Right renal cortex interstitium (tissue), 3 donors: Measurements from ENCODE around the gene CDK10. TPM values are rescaled to one million over a fixed set of nuclear protein-coding genes. Genes with fewer than 3 reads are reported as not detected.
A peak's percentile ranks its signal among the peaks of the same experiment; 100 is the strongest.

Source experiments
- DNase-seq, 3 donors: peaks; one replicate each; pipeline ENCODE4 v3.0.0-alpha.2; 2013; ENCODE audit warnings: low read depth in 3 of 3, low spot score in 2 of 3
- polyA plus RNA-seq, 3 donors: library from polyadenylated mRNA; unstranded; fragments of 120-200 nt; gene quantifications; one replicate each; pipeline ENCODE4 v1.2.1, GENCODE V29; 2013; ENCODE audit not compliant: insufficient read length in 3 of 3

The CDK10 gene
- polyA plus RNA-seq, 3 donors = 79.6 to 97.3 (median 83.1) TPM

- DNase-seq = peak in 1 of 3 donors; percentile 13
Observed at GRCh38 chr16:89729863-89730593, 43.5 kb downstream of the CDK10 start.

DNA sequence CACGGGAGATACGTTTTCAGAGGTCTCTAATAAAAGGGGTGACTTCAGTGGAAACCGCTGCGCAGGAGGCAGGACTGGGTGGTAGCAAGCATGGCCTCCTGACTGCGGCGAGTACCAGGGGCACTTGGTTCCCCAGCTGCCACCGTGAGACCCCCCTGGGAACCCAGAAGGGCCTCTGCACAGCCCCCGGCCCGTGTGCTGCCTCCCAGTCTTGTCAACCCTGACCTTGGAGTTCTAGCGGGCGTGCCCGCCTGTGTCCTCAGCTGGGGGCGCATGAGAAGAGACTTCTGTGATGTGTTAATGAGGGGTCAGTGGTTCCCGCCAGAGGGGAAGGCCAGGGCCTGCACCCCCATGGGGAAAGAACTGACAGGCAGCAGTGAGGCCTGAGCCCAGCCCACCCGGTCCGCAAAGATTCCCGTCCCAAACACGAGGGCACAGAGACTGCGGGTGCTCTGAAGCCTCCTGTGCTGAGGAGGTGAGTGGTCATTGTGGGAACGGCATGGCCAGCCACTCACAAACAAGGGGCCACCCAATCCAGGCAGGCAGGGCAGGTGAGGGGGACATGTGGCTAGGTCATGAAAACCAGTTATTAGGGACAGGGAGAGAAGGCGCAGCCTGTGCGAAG lies 44.2 kb downstream of the CDK10 start:
- no peak for DNase-seq

DNA sequence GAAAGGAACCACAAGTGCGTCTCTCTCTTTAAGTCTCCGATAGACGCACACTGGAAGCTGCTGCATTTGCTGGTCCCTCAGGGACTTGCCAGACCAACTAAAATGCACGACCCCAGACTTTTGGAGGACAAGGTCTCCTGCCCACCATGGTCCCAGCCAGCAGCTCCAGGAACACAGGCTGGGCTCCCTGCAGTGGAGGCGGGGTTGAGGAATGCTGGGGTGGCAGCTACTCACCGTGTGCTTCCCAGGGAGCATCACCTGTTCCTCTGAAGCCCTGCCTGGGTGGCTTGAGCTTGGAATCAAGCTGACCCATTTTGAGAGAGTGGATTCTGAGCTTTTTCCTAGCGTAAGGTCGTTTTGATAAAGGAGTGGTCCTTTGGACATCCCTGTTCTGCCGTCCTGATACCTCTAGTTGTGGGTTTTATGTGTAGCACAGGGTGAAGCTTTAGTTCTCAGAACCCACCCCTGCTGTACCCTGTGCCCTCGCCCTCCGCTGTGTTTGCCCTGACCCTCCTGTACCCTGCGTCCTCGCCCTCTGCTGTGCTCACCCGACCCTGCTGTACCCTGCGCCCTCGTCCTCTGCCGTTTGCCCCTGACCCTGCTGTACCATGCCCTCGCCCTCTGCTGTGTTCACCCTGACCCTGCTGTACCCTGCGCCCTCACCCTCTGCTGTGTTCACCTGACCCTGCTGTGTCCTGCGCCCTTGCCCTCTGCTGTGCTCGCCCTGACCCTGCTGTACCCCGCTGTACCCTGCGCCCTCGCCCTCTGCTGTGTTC lies 45.8 kb downstream of the CDK10 start:
- no peak for DNase-seq

DNA sequence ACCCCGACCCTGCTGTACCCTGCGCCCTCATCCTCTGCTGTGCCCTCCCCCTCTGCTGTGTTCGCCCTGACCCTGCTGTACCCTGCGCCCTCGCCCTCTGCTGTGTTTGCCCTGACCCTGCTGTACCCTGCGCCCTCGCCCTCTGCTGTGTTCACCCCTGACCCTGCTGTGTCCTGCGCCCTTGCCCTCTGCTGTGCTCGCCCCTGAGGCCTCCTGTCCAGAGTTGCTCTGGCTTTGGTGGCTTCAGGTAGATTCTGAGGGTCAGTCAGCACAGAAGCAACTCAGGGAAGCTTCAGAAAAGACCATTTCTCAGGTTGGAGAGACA lies 46.4 kb downstream of the CDK10 start:
- DNase-seq = no peak

DNA sequence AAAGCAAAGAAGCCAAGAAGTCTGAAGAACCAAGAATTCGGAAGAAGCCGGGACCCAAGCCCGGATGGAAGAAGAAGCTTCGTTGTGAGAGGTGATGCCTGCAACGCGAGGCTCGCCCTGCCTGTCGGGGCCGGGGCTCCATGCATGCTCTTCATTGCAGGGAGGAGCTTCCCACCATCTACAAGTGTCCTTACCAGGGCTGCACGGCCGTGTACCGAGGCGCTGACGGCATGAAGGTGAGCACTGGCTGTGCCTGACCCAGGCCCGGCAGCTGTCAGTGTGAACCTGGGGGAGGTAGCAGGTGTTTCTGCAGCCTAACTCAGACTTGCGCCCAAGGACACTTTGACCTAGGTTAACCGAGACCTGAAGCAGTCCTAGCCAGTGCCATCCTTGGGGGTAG lies 46.8 kb downstream of the CDK10 start:
- DNase-seq = no peak

- no peak for DNase-seq
Observed at GRCh38 chr16:89733792-89734191, 47.3 kb downstream of the CDK10 start.

DNA sequence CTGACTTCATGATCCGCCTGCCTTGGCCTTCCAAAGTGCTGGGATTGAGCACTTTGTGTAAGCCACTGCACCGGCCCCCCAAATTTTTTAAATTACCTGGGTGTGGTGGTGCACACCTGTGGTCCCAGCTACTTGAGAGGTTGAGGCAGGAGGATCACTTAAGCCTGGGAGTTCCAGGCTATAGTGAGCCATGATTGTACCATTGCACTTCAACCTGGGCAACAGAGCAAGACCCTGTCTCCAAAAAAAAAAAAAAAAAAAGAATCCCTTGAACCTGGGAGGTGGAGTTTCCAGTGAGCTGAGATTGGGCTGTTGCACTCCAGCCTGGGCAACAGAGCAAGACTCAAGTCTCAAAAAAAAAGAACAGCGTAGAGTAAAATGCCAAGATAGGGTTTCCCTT lies 50.1 kb downstream of the CDK10 start:
- no peak for DNase-seq

DNA sequence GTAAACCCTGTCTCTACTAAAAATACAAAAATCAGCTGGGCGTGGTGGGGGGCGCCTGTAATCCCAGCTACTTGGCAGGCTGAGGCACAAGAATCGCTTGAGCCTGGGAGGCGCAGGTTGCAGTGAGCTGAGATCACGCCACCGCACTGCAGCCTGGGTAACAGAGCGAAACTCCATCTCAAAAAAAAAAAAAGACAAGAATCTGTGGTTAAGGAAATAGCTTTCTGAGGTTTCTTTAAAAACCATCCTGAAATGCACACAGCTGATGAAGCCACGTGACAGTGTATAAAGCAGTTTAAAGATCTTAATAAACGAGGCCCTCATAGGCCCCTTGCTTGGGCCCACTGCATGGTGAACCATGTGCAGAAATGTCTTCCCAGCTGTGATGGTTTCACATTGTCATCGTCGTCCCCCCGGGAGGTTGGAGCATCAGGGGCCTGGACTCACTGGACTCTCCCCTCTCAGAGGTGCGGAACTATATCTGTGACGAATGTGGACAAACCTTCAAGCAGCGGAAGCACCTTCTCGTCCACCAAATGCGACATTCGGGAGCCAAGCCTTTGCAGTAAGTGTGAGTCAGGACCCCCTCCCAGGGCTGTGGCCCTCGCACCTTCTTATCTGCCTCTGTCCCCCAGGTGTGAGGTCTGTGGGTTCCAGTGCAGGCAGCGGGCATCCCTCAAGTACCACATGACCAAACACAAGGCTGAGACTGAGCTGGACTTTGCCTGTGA lies 51.0 kb downstream of the CDK10 start:
- DNase-seq = no peak

DNA sequence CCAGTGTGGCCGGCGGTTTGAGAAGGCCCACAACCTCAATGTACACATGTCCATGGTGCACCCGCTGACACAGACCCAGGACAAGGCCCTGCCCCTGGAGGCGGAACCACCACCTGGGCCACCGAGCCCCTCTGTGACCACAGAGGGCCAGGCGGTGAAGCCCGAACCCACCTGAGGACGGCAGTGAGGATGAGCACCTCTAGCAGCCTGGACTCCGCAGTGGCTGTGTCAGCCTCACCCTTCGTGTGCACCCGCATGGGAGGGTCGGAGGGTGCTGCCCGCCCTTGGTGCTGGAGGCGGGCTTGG lies 51.5 kb downstream of the CDK10 start:
- DNase-seq = no peak

GRCh38 chr16:89738538-89739317 lies 52.2 kb downstream of the CDK10 start:
- no peak for DNase-seq

- no peak for DNase-seq
Observed at GRCh38 chr16:89739383-89739782, 52.9 kb downstream of the CDK10 start.

- no peak for DNase-seq
Observed at GRCh38 chr16:89741342-89742014, 55.0 kb downstream of the CDK10 start.

- DNase-seq = no peak
Observed at GRCh38 chr16:89742948-89743347, 56.5 kb downstream of the CDK10 start.

- DNase-seq = no peak
Observed at GRCh38 chr16:89744813-89745212, 58.3 kb downstream of the CDK10 start.

Other genes with a start within 250 kb of the CDK10 start
- 10 to 100 TPM; 84.3 to 86.5 (median 86.3) TPM for gene ANKRD11, start 196.1 kb upstream of the CDK10 start, polyA plus RNA-seq
- gene SPG7, start 178.3 kb upstream of the CDK10 start, polyA plus RNA-seq = 10 to 100 TPM; 84.2 to 86.8 (median 85.9) TPM
- 1,000 to 10,000 TPM; 1,526 to 1,773 (median 1,604) TPM for gene RPL13, start 126.0 kb upstream of the CDK10 start, polyA plus RNA-seq
- gene CPNE7, start 110.9 kb upstream of the CDK10 start, polyA plus RNA-seq = 1 to 10 TPM; 2.0 to 3.4 (median 3.0) TPM
- 10 to 100 TPM; 18.0 to 42.6 (median 37.3) TPM for gene DPEP1, start 73.0 kb upstream of the CDK10 start, polyA plus RNA-seq
- 10 to 100 TPM; 62.0 to 74.0 (median 70.2) TPM for gene CHMP1A, start 29.0 kb upstream of the CDK10 start, polyA plus RNA-seq
- 10 to 100 TPM; 11.3 to 15.1 (median 14.6) TPM for gene SPATA33, start 28.9 kb upstream of the CDK10 start, polyA plus RNA-seq
- gene SPATA2L, start 15.0 kb downstream of the CDK10 start, polyA plus RNA-seq = 1 to 10 TPM; 4.7 to 5.7 (median 5.6) TPM
- gene VPS9D1, start 34.2 kb downstream of the CDK10 start, polyA plus RNA-seq = 1 to 10 TPM; 7.5 to 9.3 (median 9.2) TPM
- gene ZNF276, start 34.8 kb downstream of the CDK10 start, polyA plus RNA-seq = 10 to 100 TPM; 19.0 to 22.6 (median 20.2) TPM
- gene FANCA, start 130.0 kb downstream of the CDK10 start, polyA plus RNA-seq = 10 to 100 TPM; 17.7 to 19.9 (median 18.7) TPM
- gene SPIRE2, start 141.8 kb downstream of the CDK10 start, polyA plus RNA-seq = 10 to 100 TPM in 1 of 3 donors, 1 to 10 TPM in 2; 9.3 to 10.2 (median 9.5) TPM
- 100 to 1,000 TPM; 119 to 127 (median 127) TPM for gene TCF25, start 186.9 kb downstream of the CDK10 start, polyA plus RNA-seq
- 1 to 10 TPM; 1.9 to 3.2 (median 3.1) TPM for gene MC1R, start 232.2 kb downstream of the CDK10 start, polyA plus RNA-seq
- 10 to 100 TPM in 1 of 3 donors, 1 to 10 TPM in 2; 6.4 to 10.3 (median 7.6) TPM for gene TUBB3, start 236.7 kb downstream of the CDK10 start, polyA plus RNA-seq